ENCODE data around the gene ZNF609. TPM values are rescaled to one million over a fixed set of nuclear protein-coding genes. Genes with fewer than 3 reads are reported as not detected.

Gene ZNF609
- total RNA-seq, 1 donor = 20.6 TPM

DNA sequence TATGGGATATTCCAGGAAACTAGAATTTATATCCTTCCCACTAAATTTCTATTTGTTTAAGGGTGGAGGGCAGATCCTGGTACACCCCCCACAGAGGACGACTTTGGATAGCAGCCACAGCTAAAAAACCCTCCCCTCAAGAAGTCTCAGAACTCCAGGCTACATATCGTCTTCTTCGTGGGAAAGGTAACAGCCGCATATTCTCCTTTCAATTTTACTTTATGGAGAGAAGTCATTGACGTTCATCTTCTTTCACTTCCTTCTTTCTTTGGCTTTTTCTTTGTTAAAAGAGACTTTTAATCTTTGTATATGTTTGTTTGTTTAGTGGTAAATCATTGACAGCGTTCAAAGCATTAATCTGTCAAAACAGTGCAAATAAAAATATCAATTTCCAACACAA, 36.4 kb upstream of the ZNF609 start:
- H3K27ac ChIP-seq (ENCODE audit: low read depth, low read length) = no peak overlapping the region
- H3K36me3 ChIP-seq (ENCODE audit: insufficient read depth, low read length) = peaks cover 54% of the 10 kb centered on the region
- no peak overlapping the region for H3K4me3 ChIP-seq (ENCODE audit: insufficient read depth, low read length)
- H3K79me2 ChIP-seq (ENCODE audit: insufficient read depth, low read length) = no peaks in the 10 kb centered on the region
- H3K4me1 ChIP-seq (ENCODE audit: insufficient read depth, low read length) = no peaks in the 10 kb centered on the region
- no peaks in the 10 kb centered on the region for H3K27me3 ChIP-seq (ENCODE audit: insufficient read depth, low read length)
- no peak overlapping the region for H3K4me2 ChIP-seq (ENCODE audit: insufficient read depth, low read length)
- no peaks in the 10 kb centered on the region for H3K9me3 ChIP-seq (ENCODE audit: low read depth, low read length)
- H2AFZ ChIP-seq (ENCODE audit: low read length) = no peak overlapping the region
- TF ChIP-seq CTCF (IDR thresholded peaks at IDR 0.05; ENCODE audit: extremely low read depth, low read depth, low read length) = no peak
- H4K20me1 ChIP-seq (ENCODE audit: insufficient read depth, low read length) = peaks cover 2% of the 10 kb centered on the region
- peak; percentile 8 for DNase-seq (ENCODE audit: insufficient read length, low spot score, missing footprints)

DNA sequence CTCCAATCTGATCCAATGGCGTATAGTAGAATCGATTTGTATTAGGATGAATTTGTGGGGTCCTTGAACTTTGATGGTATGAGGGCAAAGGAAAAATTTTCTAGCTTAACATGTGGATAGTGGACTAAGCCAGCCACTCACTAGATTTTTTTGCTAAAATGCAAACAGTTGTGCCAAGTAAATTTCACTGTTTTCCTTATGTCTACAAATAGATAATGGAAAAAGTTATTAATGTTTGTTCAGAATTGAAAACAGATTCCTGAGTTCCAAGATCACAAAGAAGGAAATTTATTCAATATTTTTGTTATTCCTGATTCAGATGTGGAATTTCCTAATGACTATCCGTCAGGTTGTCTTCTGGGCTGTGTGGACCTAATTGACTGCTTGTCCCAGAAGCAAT, 35.2 kb upstream of the ZNF609 start:
- no peak overlapping the region for H3K27ac ChIP-seq (ENCODE audit: low read depth, low read length)
- peaks cover 2% of the 10 kb centered on the region for H4K20me1 ChIP-seq (ENCODE audit: insufficient read depth, low read length)
- TF ChIP-seq CTCF (IDR thresholded peaks at IDR 0.05; ENCODE audit: extremely low read depth, low read depth, low read length) = no peak
- no peak overlapping the region for H2AFZ ChIP-seq (ENCODE audit: low read length)
- DNase-seq (ENCODE audit: insufficient read length, low spot score, missing footprints) = no peak
- H3K79me2 ChIP-seq (ENCODE audit: insufficient read depth, low read length) = no peaks in the 10 kb centered on the region
- peaks cover 9% of the 10 kb centered on the region for H3K4me1 ChIP-seq (ENCODE audit: insufficient read depth, low read length)
- no peak overlapping the region for H3K4me3 ChIP-seq (ENCODE audit: insufficient read depth, low read length)
- H3K9me3 ChIP-seq (ENCODE audit: low read depth, low read length) = no peaks in the 10 kb centered on the region
- H3K36me3 ChIP-seq (ENCODE audit: insufficient read depth, low read length) = peaks cover 49% of the 10 kb centered on the region
- H3K4me2 ChIP-seq (ENCODE audit: insufficient read depth, low read length) = no peak overlapping the region
- H3K27me3 ChIP-seq (ENCODE audit: insufficient read depth, low read length) = no peaks in the 10 kb centered on the region

GRCh38 chr15:64426845-64427465, 33.4 kb upstream of the ZNF609 start:
- no peak for DNase-seq (ENCODE audit: insufficient read length, low spot score, missing footprints)
- peaks cover 9% of the 10 kb centered on the region for H3K4me1 ChIP-seq (ENCODE audit: insufficient read depth, low read length)
- H3K79me2 ChIP-seq (ENCODE audit: insufficient read depth, low read length) = no peaks in the 10 kb centered on the region
- peaks cover 2% of the 10 kb centered on the region for H4K20me1 ChIP-seq (ENCODE audit: insufficient read depth, low read length)
- H3K27ac ChIP-seq (ENCODE audit: low read depth, low read length) = no peak overlapping the region
- H3K36me3 ChIP-seq (ENCODE audit: insufficient read depth, low read length) = peaks cover 46% of the 10 kb centered on the region
- no peak overlapping the region for H2AFZ ChIP-seq (ENCODE audit: low read length)
- no peak overlapping the region for H3K4me2 ChIP-seq (ENCODE audit: insufficient read depth, low read length)
- peak; percentile 31 for TF ChIP-seq CTCF (IDR thresholded peaks at IDR 0.05; ENCODE audit: extremely low read depth, low read depth, low read length)
- H3K4me3 ChIP-seq (ENCODE audit: insufficient read depth, low read length) = no peak overlapping the region
- no peaks in the 10 kb centered on the region for H3K9me3 ChIP-seq (ENCODE audit: low read depth, low read length)
- H3K27me3 ChIP-seq (ENCODE audit: insufficient read depth, low read length) = no peaks in the 10 kb centered on the region

GRCh38 chr15:64429448-64429847, 30.9 kb upstream of the ZNF609 start:
- no peaks in the 10 kb centered on the region for H3K9me3 ChIP-seq (ENCODE audit: low read depth, low read length)
- H3K36me3 ChIP-seq (ENCODE audit: insufficient read depth, low read length) = peaks cover 28% of the 10 kb centered on the region
- no peak overlapping the region for H3K4me2 ChIP-seq (ENCODE audit: insufficient read depth, low read length)
- no peaks in the 10 kb centered on the region for H3K79me2 ChIP-seq (ENCODE audit: insufficient read depth, low read length)
- H2AFZ ChIP-seq (ENCODE audit: low read length) = no peak overlapping the region
- H3K4me1 ChIP-seq (ENCODE audit: insufficient read depth, low read length) = peaks cover 9% of the 10 kb centered on the region
- no peaks in the 10 kb centered on the region for H3K27me3 ChIP-seq (ENCODE audit: insufficient read depth, low read length)
- H4K20me1 ChIP-seq (ENCODE audit: insufficient read depth, low read length) = peaks cover 2% of the 10 kb centered on the region
- H3K4me3 ChIP-seq (ENCODE audit: insufficient read depth, low read length) = no peak overlapping the region
- no peak for TF ChIP-seq CTCF (IDR thresholded peaks at IDR 0.05; ENCODE audit: extremely low read depth, low read depth, low read length)
- peak overlapping the region; percentile 10 for H3K27ac ChIP-seq (ENCODE audit: low read depth, low read length)
- no peak for DNase-seq (ENCODE audit: insufficient read length, low spot score, missing footprints)

All from osteoblast (primary cell).